ENCODE measurements around the gene SAMD13. TPM values are rescaled to one million over a fixed set of nuclear protein-coding genes. Genes with fewer than 3 reads are reported as not detected.

SAMD13 gene
- total and polyA plus RNA-seq, 2 of the 8 experiments (the other 6 are each of a cell fraction or from before 2014, with no cell fraction given), result 0.86 to 2.3 TPM

DNA sequence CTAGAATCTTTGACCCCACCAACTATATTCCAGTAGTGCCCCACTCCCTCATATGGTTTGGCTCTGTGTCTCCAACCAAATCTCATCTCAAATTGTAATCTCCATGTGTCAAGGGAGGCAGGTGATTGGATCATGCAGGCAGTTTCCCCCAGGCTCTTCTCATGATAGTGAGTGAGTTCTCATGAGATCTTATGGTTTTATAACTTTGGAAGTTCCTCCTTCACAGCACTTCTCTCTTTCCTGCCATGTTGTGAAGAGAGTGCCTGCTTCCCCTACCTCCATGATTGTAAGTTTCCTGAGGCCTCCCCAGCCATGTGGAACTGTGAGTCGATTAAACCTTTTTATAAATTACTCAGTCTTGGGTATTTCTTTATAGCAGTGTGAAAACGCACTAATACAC is 7.7 kb upstream of the SAMD13 start:
- no peak overlapping the region for H4K91ac ChIP-seq (replicated peaks; ENCODE audit: insufficient read length, low read length)
- 93% methylated on average over 2 of the region's 2 CpGs; no CpG with 5 or more reads in 1 of the 2 experiments for WGBS, 2 experiments (ENCODE audit: extremely low coverage in 1 of 2, insufficient coverage in 1 of 2, insufficient read length in 1 of 2, insufficient replicate concordance in 2 of 2, low coverage in 1 of 2, low lambda C conversion rate in 2 of 2, missing lambda C conversion rate in 1 of 2)
- H3K56ac ChIP-seq (replicated peaks; ENCODE audit: insufficient read length, low read depth, low read length), result no peak overlapping the region
- TF ChIP-seq TCF12 (IDR thresholded peaks at IDR 0.05; ENCODE audit: low read depth, low read length) (no peak), MAFK (IDR thresholded peaks at IDR 0.05; ENCODE audit: low read depth, low read length) (no peak), CTBP2 (IDR thresholded peaks at IDR 0.05; ENCODE audit: borderline replicate concordance, insufficient read depth, insufficient read length, low read length) (no peak), BCL11A (IDR thresholded peaks at IDR 0.05; ENCODE audit: low read depth in 2 of 2, low read length in 2 of 2) (no peak)
- no peak overlapping the region for H3K23ac ChIP-seq (ENCODE audit: insufficient read length)
- H3K23me2 ChIP-seq (ENCODE audit: low read depth, low read length), result peaks cover 2% of the 10 kb centered on the region; the same call in 1 of the 2 replicates
- H4K20me1 ChIP-seq (replicated peaks in 1 of 2; ENCODE audit: control insufficient read depth in 1 of 2, insufficient read depth in 2 of 2, low read length in 2 of 2), result no peaks in the 10 kb centered on the region
- no peak overlapping the region for H3K4me3 ChIP-seq (ENCODE audit: extremely low read depth in 1 of 4, insufficient read depth in 2 of 4, low read depth in 3 of 4, low read length in 4 of 4)
- H3K36me3 ChIP-seq (ENCODE audit: control insufficient read depth in 2 of 4, insufficient read depth in 4 of 4, low read length in 3 of 4), result 0 out of 8 replicates have a peak, but pooled peaks cover 0 to 2% (median 0%) of the 10 kb centered on the region in 4 experiments
- no peak overlapping the region for H4K8ac ChIP-seq (ENCODE audit: extremely low read depth, insufficient read depth, low read length)
- H2BK120ac ChIP-seq (replicated peaks; ENCODE audit: low read depth, low read length), result no peak overlapping the region
- no peak overlapping the region for H2BK12ac ChIP-seq (ENCODE audit: low read depth, low read length)
- no peak overlapping the region for H3K14ac ChIP-seq (ENCODE audit: insufficient read length)
- no peak overlapping the region for H2AFZ ChIP-seq (ENCODE audit: low read length)
- no peaks in the 10 kb centered on the region for H3K79me2 ChIP-seq (ENCODE audit: control insufficient read depth in 1 of 2, insufficient read depth in 2 of 2, low read length in 2 of 2)
- DNase-seq (ENCODE audit: low read depth in 1 of 2, low spot score in 2 of 2), result no peak
- no peak overlapping the region for H4K5ac ChIP-seq (ENCODE audit: insufficient read length, low read depth, low read length)
- no peak overlapping the region for H2AK5ac ChIP-seq (ENCODE audit: low read depth, low read length)
- H3K4me1 ChIP-seq (replicated peaks in 1 of 4; ENCODE audit: control insufficient read depth in 3 of 4, insufficient read depth in 4 of 4, low read length in 3 of 4), result peaks cover 0 to 2% (median 0%) of the 10 kb centered on the region in 4 experiments; a peak in 3 of 7 replicates
- H2BK15ac ChIP-seq (ENCODE audit: low read length), result no peak overlapping the region
- CTCF ChIA-PET (ENCODE audit: partially characterized antibody), result no interaction called here
- H3K18ac ChIP-seq (ENCODE audit: extremely low read depth, low read length), result no peak overlapping the region
- H2BK5ac ChIP-seq (ENCODE audit: low read depth, low read length), result no peak overlapping the region
- no peaks in the 10 kb centered on the region for H3K79me1 ChIP-seq (ENCODE audit: low read depth, low read length)
- H3K27ac ChIP-seq (ENCODE audit: low read depth, low read length), result no peak overlapping the region
- no peak overlapping the region for H3K9ac ChIP-seq (replicated peaks in 1 of 4; ENCODE audit: extremely low read depth in 1 of 4, low read depth in 3 of 4, low read length in 3 of 4)
- no peak overlapping the region for H3K4me2 ChIP-seq (ENCODE audit: insufficient read depth in 1 of 2, low read depth in 2 of 2, low read length in 2 of 2)
- H3K27me3 ChIP-seq (replicated peaks in 1 of 4; ENCODE audit: control insufficient read depth in 3 of 4, extremely low read depth in 1 of 4, insufficient read depth in 3 of 4, low read length in 3 of 4), result no peaks in the 10 kb centered on the region
- H3K4ac ChIP-seq (replicated peaks; ENCODE audit: insufficient read length, low read depth, low read length), result no peak overlapping the region
- peaks cover 1 to 2% of the 10 kb centered on the region in 2 experiments; a peak in 2 of 4 replicates for H3K9me3 ChIP-seq (ENCODE audit: insufficient read depth in 2 of 2, low read depth in 1 of 2, low read length in 1 of 2)
- H2BK20ac ChIP-seq (ENCODE audit: low read length), result no peak overlapping the region
- POLR2A ChIA-PET (ENCODE audit: partially characterized antibody), result no interaction called here
- FAIRE-seq, result no peak
